NCI-H1092 (cell line): ENCODE results near the gene TDRD12.
"Not testable (repeated sequence)": the region's sequence is repeated elsewhere in the genome, so short reads cannot be mapped to it uniquely, and the experiment has no call there.

Experiments
- DNase-seq: peaks from one replicate; lab custom pipeline; 2025; lab: John Stamatoyannopoulos, UW

The TDRD12 gene

GRCh38 chr19:32830231-32831014 is 110.9 kb downstream of the TDRD12 start:
- DNase-seq, result no peak

GRCh38 chr19:32831611-32832010 is 112.0 kb downstream of the TDRD12 start:
- DNase-seq, result no peak

- not testable (repeated sequence) for DNase-seq
Observed at GRCh38 chr19:32832094-32832493, 112.5 kb downstream of the TDRD12 start.

- not testable (repeated sequence) for DNase-seq
Observed at GRCh38 chr19:32832825-32833224, 113.3 kb downstream of the TDRD12 start.

- DNase-seq, result not testable (repeated sequence)
Observed at GRCh38 chr19:32833388-32833787, 113.8 kb downstream of the TDRD12 start.

GRCh38 chr19:32837531-32837930 is 118.0 kb downstream of the TDRD12 start:
- DNase-seq, result no peak

- no peak for DNase-seq
Observed at GRCh38 chr19:32842061-32842460, 122.5 kb downstream of the TDRD12 start.

GRCh38 chr19:32843716-32844245 is 124.2 kb downstream of the TDRD12 start:
- no peak for DNase-seq

GRCh38 chr19:32848035-32848434 is 128.5 kb downstream of the TDRD12 start:
- DNase-seq, result not testable (repeated sequence)

- DNase-seq, result no peak
Observed at GRCh38 chr19:32852216-32852615, 132.6 kb downstream of the TDRD12 start.

GRCh38 chr19:32856818-32857217 is 137.3 kb downstream of the TDRD12 start:
- not testable (repeated sequence) for DNase-seq

GRCh38 chr19:32857584-32857983 is 138.0 kb downstream of the TDRD12 start:
- DNase-seq, result no peak

GRCh38 chr19:32858155-32858554 is 138.6 kb downstream of the TDRD12 start:
- DNase-seq, result no peak

- DNase-seq, result no peak
Observed at GRCh38 chr19:32858559-32858958, 139.0 kb downstream of the TDRD12 start.

GRCh38 chr19:32859591-32859990 is 140.0 kb downstream of the TDRD12 start:
- DNase-seq, result no peak

GRCh38 chr19:32861596-32861995 is 142.0 kb downstream of the TDRD12 start:
- no peak for DNase-seq

- no peak for DNase-seq
Observed at GRCh38 chr19:32862173-32862572, 142.6 kb downstream of the TDRD12 start.

- no peak for DNase-seq
Observed at GRCh38 chr19:32862741-32863140, 143.2 kb downstream of the TDRD12 start.

GRCh38 chr19:32863301-32863700 is 143.7 kb downstream of the TDRD12 start:
- no peak for DNase-seq

GRCh38 chr19:32863841-32864240 is 144.3 kb downstream of the TDRD12 start:
- no peak for DNase-seq

- DNase-seq, result no peak
Observed at GRCh38 chr19:32864318-32865007, 144.9 kb downstream of the TDRD12 start.

GRCh38 chr19:32865326-32865725 is 145.8 kb downstream of the TDRD12 start:
- DNase-seq, result no peak

- no peak for DNase-seq
Observed at GRCh38 chr19:32866061-32866460, 146.5 kb downstream of the TDRD12 start.
